ENCODE results near the gene ABCD4.

ABCD4 gene

DNA sequence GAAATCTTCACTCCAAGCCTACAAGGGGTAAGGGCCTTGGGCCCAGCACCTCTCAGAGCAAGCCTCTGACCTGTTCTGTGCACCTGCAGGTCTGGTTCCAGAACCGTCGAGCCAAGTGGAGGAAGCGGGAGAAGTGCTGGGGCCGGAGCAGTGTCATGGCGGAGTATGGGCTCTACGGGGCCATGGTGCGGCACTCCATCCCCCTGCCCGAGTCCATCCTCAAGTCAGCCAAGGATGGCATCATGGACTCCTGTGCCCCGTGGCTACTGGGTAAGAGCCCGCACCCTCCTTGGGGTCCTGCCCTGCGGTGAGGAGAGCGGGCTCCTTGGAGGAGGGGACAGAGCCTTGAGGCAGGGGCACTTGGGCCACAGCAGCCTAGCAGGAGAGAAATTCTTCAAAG is 43.2 kb downstream of the ABCD4 start:
- DNase-seq (ENCODE audit: low spot score), result no peak

GRCh38 chr14:74258764-74259035 is 44.0 kb downstream of the ABCD4 start:
- no peak for DNase-seq (ENCODE audit: low spot score)

GRCh38 chr14:74257941-74258763 is 44.6 kb downstream of the ABCD4 start:
- no peak for DNase-seq (ENCODE audit: low spot score)

GRCh38 chr14:74257078-74257940 is 45.4 kb downstream of the ABCD4 start:
- DNase-seq (ENCODE audit: low spot score), result peak; percentile 28

DNA sequence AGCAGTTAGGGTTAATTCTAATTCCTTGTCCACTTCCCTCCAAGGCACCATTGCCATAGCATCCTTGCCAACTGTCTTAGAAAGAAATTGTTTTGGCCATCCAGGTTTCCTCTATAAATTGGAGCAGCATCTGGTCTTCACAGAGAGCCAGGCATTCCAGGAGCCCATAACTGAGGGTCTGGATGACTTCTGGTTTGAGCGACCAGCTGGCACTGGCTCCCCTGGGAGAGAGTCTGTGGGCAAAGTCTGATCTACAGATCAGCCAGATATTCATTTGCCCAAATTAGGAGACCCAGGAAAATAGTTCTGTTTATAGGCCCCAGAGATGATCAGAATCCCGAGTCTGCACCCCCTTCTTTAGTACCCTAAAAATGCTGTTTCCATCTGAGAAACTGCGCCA is 47.5 kb downstream of the ABCD4 start:
- DNase-seq (ENCODE audit: low spot score), result no peak

GRCh38 chr14:74249433-74250375 is 53.0 kb downstream of the ABCD4 start:
- DNase-seq (ENCODE audit: low spot score), result no peak

- DNase-seq (ENCODE audit: low spot score), result no peak
Measured at GRCh38 chr14:74248017-74248416, 54.7 kb downstream of the ABCD4 start.

- no peak for DNase-seq (ENCODE audit: low spot score)
Measured at GRCh38 chr14:74246542-74246941, 56.2 kb downstream of the ABCD4 start.

- no peak for DNase-seq (ENCODE audit: low spot score)
Measured at GRCh38 chr14:74245292-74245691, 57.4 kb downstream of the ABCD4 start.

GRCh38 chr14:74244115-74244514 is 58.6 kb downstream of the ABCD4 start:
- no peak for DNase-seq (ENCODE audit: low spot score)

GRCh38 chr14:74243051-74243450 is 59.7 kb downstream of the ABCD4 start:
- DNase-seq (ENCODE audit: low spot score), result no peak

- DNase-seq (ENCODE audit: low spot score), result no peak
Measured at GRCh38 chr14:74242780-74243042, 60.0 kb downstream of the ABCD4 start.

- no peak for DNase-seq (ENCODE audit: low spot score)
Measured at GRCh38 chr14:74242021-74242779, 60.5 kb downstream of the ABCD4 start.

GRCh38 chr14:74241652-74242017 is 61.1 kb downstream of the ABCD4 start:
- DNase-seq (ENCODE audit: low spot score), result no peak

- no peak for DNase-seq (ENCODE audit: low spot score)
Measured at GRCh38 chr14:74240794-74241651, 61.7 kb downstream of the ABCD4 start.

GRCh38 chr14:74239848-74240793 is 62.6 kb downstream of the ABCD4 start:
- no peak for DNase-seq (ENCODE audit: low spot score)

DNA sequence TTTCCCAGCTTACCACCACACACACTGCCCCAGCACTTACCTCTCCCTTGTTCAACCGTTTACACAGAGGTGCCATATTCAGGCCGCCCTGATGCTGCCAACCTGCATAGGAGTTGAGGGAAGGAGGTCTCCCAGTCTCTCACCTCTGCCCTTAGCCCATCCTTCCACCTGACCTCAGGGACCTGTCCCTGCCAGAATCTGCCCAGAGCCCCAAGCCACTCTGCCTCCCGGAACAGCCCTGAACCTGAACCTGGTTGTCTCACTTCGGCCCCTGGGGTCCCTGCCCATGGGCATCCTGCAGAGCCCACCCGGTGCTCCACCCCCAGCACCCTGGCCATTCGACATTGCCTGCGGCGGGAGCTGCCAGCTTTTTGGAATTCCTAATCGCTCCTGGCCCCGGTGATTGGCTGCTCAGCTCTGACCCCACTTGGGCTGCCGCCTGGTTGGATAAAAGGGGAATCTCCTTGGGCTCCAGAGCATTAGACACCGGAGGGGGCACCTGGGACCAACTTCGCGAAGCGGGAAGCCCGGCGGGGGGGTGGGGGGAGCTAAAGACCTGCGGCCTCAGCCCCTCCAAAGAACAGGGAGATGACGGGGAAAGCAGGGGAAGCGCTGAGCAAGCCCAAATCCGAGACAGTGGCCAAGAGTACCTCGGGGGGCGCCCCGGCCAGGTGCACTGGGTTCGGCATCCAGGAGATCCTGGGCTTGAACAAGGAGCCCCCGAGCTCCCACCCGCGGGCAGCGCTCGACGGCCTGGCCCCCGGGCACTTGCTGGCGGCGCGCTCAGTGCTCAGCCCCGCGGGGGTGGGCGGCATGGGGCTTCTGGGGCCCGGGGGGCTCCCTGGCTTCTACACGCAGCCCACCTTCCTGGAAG is 63.5 kb downstream of the ABCD4 start, which contains the start of gene VSX2:
TSS of gene VSX2 (plus strand) at position 476 of the 874 bp plus-strand sequence. CDS start at position 589, 113 bp downstream.
- no peak for DNase-seq (ENCODE audit: low spot score)

DNA sequence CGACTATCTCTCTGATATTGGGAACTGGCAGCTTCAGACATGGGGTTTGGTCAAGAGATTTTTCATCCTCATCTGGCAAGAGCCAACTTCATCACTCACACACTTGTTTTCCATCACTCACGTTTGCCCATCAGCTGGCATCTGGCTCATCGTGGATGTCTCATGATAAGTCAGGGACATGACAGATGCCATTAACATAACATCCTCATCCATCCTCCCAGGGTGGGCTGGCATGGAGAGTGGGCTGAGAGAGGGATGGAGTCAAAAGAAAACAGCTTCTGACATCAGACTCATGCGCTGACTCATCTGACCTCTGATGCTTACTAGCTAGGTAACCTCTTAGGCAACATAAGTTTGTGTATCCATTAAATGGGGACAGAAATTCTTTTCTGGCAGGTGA is 65.3 kb downstream of the ABCD4 start:
- DNase-seq (ENCODE audit: low spot score), result no peak
